ENCODE data around the gene PSD4. TPM values are rescaled to one million over a fixed set of nuclear protein-coding genes. Genes with fewer than 3 reads are reported as not detected.

PSD4 gene
- total RNA-seq, 3 donors from 2014 or later, result 40.8 to 91.3 (median 64.4) TPM

DNA sequence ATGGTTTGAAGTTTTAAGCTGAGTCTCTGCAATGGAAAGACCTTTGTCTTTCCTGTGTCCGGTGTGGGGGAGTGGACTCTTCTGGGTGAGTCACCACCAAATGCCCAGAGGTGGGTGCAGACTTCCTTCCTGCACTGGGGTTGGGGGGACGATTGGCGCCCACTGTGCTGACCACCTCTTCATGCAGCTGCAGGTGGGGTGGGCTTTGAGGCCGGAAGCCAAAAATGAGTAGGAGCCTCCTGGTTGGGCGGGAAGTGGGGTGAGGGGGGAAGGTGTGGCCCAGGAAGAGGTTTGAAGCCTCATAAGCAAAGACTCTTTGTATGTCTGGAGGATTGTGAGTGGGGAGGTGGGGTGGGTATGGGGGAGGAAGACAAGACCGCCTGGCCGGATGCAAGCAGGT, 77.3 kb downstream of the PSD4 start:
- intact Hi-C loops (cut with DNase I, micrococcal nuclease), result loop anchor here in 1 of 2 donors (5.0 kb wide), 1 partner anchor 121 kb away; no protein-coding TSS in a partner anchor
- no peaks in the 10 kb centered on the region for H3K9me3 ChIP-seq
- TF ChIP-seq CTCF (IDR thresholded peaks at IDR 0.05), result no peak

DNA sequence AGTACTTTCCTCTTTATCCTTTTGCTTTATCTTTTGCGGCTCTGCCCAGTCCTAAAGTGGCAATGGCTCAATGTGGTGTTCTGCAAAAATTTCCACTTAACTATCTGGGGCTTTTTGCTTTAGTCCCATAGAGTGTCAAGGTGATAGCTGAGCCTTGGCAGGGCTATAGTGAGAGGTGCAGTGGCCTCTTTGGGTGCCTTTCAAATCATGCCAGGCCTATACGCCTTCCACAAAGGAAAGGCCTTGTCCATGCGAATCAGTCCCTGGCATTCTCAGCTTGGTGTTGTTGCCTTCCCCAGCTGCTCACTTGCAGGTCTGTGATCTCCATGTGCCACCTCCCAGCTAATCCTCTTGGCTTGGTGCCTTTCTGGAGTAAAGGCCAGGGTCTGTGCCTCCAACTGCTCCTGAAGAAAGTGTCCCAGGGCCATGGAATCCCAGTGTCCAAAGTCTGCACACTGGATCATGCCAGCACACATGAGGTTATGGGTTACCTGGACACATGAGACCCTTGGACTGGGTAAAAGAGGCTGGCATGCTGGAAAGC, 78.3 kb downstream of the PSD4 start:
- H3K4me1 ChIP-seq (ENCODE audit: low read depth), result no peaks in the 10 kb centered on the region
- no peaks in the 10 kb centered on the region for H3K9me3 ChIP-seq
- no peak for TF ChIP-seq CTCF (IDR thresholded peaks at IDR 0.05)
- no peak overlapping the region for H3K4me3 ChIP-seq
- intact Hi-C loops (cut with DNase I, micrococcal nuclease), result loop anchor here in 1 of 2 donors (5.0 kb wide), 1 partner anchor 120 kb away; no protein-coding TSS in a partner anchor
- H3K36me3 ChIP-seq (ENCODE audit: low read depth), result no peaks in the 10 kb centered on the region
- no peak for ATAC-seq
- no peak for DNase-seq

More for the DNA sequence above, 77.3 kb downstream of the PSD4 start:
- Histone ChIP-seq H3K4me3 (no peak overlapping the region), H3K36me3 (ENCODE audit: low read depth) (no peaks in the 10 kb centered on the region), H3K4me1 (ENCODE audit: low read depth) (no peaks in the 10 kb centered on the region)
- peak; percentile 53 for ATAC-seq
- DNase-seq, result peak in 1 of 3 donors; percentile 58

GRCh38 chr2:113253453-113253852, 79.7 kb downstream of the PSD4 start:
- H3K4me3 ChIP-seq, result no peak overlapping the region
- TF ChIP-seq CTCF (IDR thresholded peaks at IDR 0.05), result no peak
- H3K4me1 ChIP-seq (ENCODE audit: low read depth), result no peaks in the 10 kb centered on the region
- DNase-seq (no peak), ATAC-seq (no peak)
- no peaks in the 10 kb centered on the region for H3K9me3 ChIP-seq
- no peaks in the 10 kb centered on the region for H3K36me3 ChIP-seq (ENCODE audit: low read depth)
- intact Hi-C loops (cut with DNase I, micrococcal nuclease), result loop anchor here in 1 of 2 donors (5.0 kb wide), 1 partner anchor 119 kb away; no protein-coding TSS in a partner anchor

DNA sequence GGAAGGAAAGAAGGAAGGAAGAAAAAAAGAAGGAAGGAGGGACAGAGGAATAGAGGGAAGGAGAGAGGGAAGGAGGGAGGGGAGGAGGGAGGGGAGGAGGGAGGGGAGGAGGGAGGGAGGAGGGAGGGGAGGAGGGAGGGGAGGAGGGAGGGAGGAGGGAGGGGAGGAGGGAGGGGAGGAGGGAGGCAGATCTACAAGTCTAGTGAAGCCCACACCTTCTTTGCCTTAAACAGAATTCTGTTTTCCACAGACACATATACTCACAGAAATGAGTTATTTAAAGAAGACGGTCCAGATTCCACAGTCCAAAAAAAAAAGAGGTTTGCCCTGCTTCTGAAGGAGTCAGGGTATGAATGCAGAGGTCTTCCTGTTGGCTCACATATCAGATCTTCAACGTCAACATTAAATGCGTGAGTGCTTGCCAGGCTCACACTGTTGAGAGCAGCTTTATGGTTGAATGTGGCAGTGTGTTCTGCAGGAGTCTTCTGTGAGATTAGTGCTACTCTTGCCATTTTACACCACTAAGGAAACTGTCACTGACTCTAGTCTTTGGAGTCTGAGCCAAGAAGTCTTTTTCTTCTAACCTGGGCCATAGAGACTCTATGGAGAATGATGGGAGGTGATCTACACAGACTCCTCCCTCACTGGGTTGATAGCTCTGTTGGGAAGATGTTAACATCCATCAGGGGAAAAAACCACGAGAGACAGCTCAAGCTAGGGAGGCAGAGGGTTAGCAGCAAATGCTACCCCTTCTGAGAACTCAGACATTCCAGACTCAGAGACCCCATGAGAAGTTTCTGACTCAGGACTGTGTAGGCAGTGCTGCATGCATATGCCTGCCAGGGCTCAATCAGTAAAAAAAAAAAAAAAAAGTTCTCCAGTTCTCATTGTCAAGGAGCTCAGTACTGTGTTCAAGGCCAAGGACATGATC, 81.6 kb downstream of the PSD4 start:
- Histone ChIP-seq H3K4me3 (no peak overlapping the region), H3K9me3 (no peaks in the 10 kb centered on the region), H3K36me3 (ENCODE audit: low read depth) (no peaks in the 10 kb centered on the region), H3K4me1 (ENCODE audit: low read depth) (no peaks in the 10 kb centered on the region)
- intact Hi-C loops (cut with DNase I, micrococcal nuclease), result no loop called here
- TF ChIP-seq CTCF (IDR thresholded peaks at IDR 0.05), result no peak
- ATAC-seq (no peak), DNase-seq (no peak)

GRCh38 chr2:113257516-113258264, 83.9 kb downstream of the PSD4 start:
- TF ChIP-seq CTCF (IDR thresholded peaks at IDR 0.05), result no peak
- Histone ChIP-seq H3K4me1 (ENCODE audit: low read depth) (no peaks in the 10 kb centered on the region), H3K36me3 (ENCODE audit: low read depth) (no peaks in the 10 kb centered on the region), H3K9me3 (no peaks in the 10 kb centered on the region), H3K4me3 (no peak overlapping the region)
- intact Hi-C loops (cut with DNase I, micrococcal nuclease), result no loop called here
- DNase-seq (no peak), ATAC-seq (peak; percentile 32)
